ENCODE measurements around the gene RYR2.
"Not testable (repeated sequence)": the region's sequence is repeated elsewhere in the genome, so short reads cannot be mapped to it uniquely, and the experiment has no call there.

RYR2 gene

GRCh38 chr1:237151979-237152378 is 110.0 kb downstream of the RYR2 start:
- not testable (repeated sequence) for DNase-seq

GRCh38 chr1:237152506-237153335 is 110.7 kb downstream of the RYR2 start:
- DNase-seq: no peak

GRCh38 chr1:237154157-237154556 is 112.2 kb downstream of the RYR2 start:
- DNase-seq: no peak

- no peak for DNase-seq
Measured at GRCh38 chr1:237164406-237165352, 122.7 kb downstream of the RYR2 start.

GRCh38 chr1:237166086-237166485 is 124.1 kb downstream of the RYR2 start:
- no peak for DNase-seq

- DNase-seq: no peak
Measured at GRCh38 chr1:237166593-237167101, 124.7 kb downstream of the RYR2 start.

- DNase-seq: no peak
Measured at GRCh38 chr1:237170149-237170548, 128.2 kb downstream of the RYR2 start.

GRCh38 chr1:237171454-237172117 is 129.6 kb downstream of the RYR2 start:
- no peak for DNase-seq

GRCh38 chr1:237172118-237172485 is 130.1 kb downstream of the RYR2 start:
- no peak for DNase-seq

GRCh38 chr1:237179503-237179902 is 137.5 kb downstream of the RYR2 start:
- DNase-seq: no peak

GRCh38 chr1:237180256-237180655 is 138.3 kb downstream of the RYR2 start:
- DNase-seq: no peak

GRCh38 chr1:237181743-237182317 is 139.8 kb downstream of the RYR2 start:
- no peak for DNase-seq

GRCh38 chr1:237183963-237184540 is 142.1 kb downstream of the RYR2 start:
- no peak for DNase-seq

- DNase-seq: no peak
Measured at GRCh38 chr1:237186675-237187074, 144.7 kb downstream of the RYR2 start.

- DNase-seq: no peak
Measured at GRCh38 chr1:237187842-237188241, 145.9 kb downstream of the RYR2 start.

- DNase-seq: no peak
Measured at GRCh38 chr1:237191403-237191802, 149.4 kb downstream of the RYR2 start.

GRCh38 chr1:237197470-237198425 is 155.8 kb downstream of the RYR2 start:
- DNase-seq: no peak

GRCh38 chr1:237199026-237199425 is 157.0 kb downstream of the RYR2 start:
- DNase-seq: no peak

- no peak for DNase-seq
Measured at GRCh38 chr1:237201155-237201554, 159.2 kb downstream of the RYR2 start.

GRCh38 chr1:237204841-237205240 is 162.9 kb downstream of the RYR2 start:
- DNase-seq: no peak
